Hepatocyte (in vitro differentiated cells): ENCODE results near the gene NAA11. TPM values are rescaled to one million over a fixed set of nuclear protein-coding genes. Genes with fewer than 3 reads are reported as not detected.

Source experiments
- DNase-seq: peaks from one replicate; pipeline ENCODE4 v3.0.0-alpha.2; 2016; ENCODE audit warnings: low spot score
- H2AFZ ChIP-seq: fragments of 200-600 bp; sonication (generic); 2 replicates; pipeline ENCODE4 v1.6.0; 2016; ENCODE audit warnings: antibody characterized with exemption, mild to moderate bottlenecking
- H3K27ac ChIP-seq: fragments of 200-600 bp; sonication (generic); 2 replicates; pipeline ENCODE4 v1.5.1; 2016; ENCODE audit warnings: mild to moderate bottlenecking
- H3K27me3 ChIP-seq: fragments of 200-600 bp; sonication (generic); 2 replicates; pipeline ENCODE4 v1.6.1; 2016
- H3K36me3 ChIP-seq: fragments of 200-600 bp; sonication (generic); replicated peaks from 2 replicates; pipeline ENCODE4 v1.5.1; 2016; ENCODE audit warnings: low read depth; ENCODE audit not compliant: insufficient read depth
- H3K4me1 ChIP-seq: fragments of 200-600 bp; sonication (generic); 2 replicates; pipeline ENCODE4 v1.5.1; 2016; ENCODE audit warnings: mild to moderate bottlenecking, moderate library complexity; ENCODE audit not compliant: insufficient read depth
- H3K4me2 ChIP-seq: fragments of 200-600 bp; sonication (generic); 2 replicates; pipeline ENCODE4 v1.6.0; 2016
- H3K4me3 ChIP-seq: fragments of 200-600 bp; sonication (generic); 2 replicates; pipeline ENCODE4 v1.5.1; 2016; ENCODE audit warnings: mild to moderate bottlenecking
- H3K79me2 ChIP-seq: fragments of 200-600 bp; sonication (generic); 2 replicates; pipeline ENCODE4 v1.6.0; 2017; ENCODE audit warnings: mild to moderate bottlenecking
- H3K9me2 ChIP-seq: fragments of 200-600 bp; sonication (generic); replicated peaks from 2 replicates; pipeline ENCODE4 v1.6.0; 2017; ENCODE audit warnings: mild to moderate bottlenecking; ENCODE audit not compliant: insufficient read depth
- H3K9me3 ChIP-seq: fragments of 200-600 bp; sonication (generic); 2 replicates; pipeline ENCODE4 v1.5.1; 2016; ENCODE audit warnings: low read depth, mild to moderate bottlenecking
- H4K20me1 ChIP-seq: fragments of 200-600 bp; sonication (generic); 2 replicates; pipeline ENCODE4 v1.6.0; 2016; ENCODE audit warnings: mild to moderate bottlenecking; ENCODE audit not compliant: insufficient read depth, poor library complexity, severe bottlenecking
- EZH2 ChIP-seq: fragments of 200-600 bp; sonication (generic); IDR thresholded peaks from 2 replicates; pipeline ENCODE4 v1.6.1; 2016; ENCODE audit warnings: antibody characterized with exemption, mild to moderate bottlenecking, borderline replicate concordance
- EZH2phosphoT487 ChIP-seq: fragments of 200-600 bp; sonication (generic); IDR thresholded peaks from one replicate; pipeline ENCODE4 v1.6.1; 2018; ENCODE audit warnings: antibody characterized with exemption, mild to moderate bottlenecking, low read depth, moderate library complexity; ENCODE audit not compliant: unreplicated experiment, severe bottlenecking
- whole genome bisulfite sequencing: methylation state at CpG from one replicate; pipeline ENCODE4 v1.1.6; 2016; ENCODE audit warnings: low lambda C conversion rate; ENCODE audit errors: missing lambda C conversion rate; 5-methylcytosine and 5-hydroxymethylcytosine counted together
- polyA plus RNA-seq: library from polyadenylated mRNA; unstranded; fragments of >200 nt; fragmentation: Nextera tagmentation; extraction: Ambion mirVana; gene quantifications from 2 replicates; pipeline ENCODE4 v1.2.1, GENCODE V29; 2016
- total RNA-seq: library from RNA; depleted of rRNA; stranded (reverse); fragments of >200 nt; gene quantifications from 2 replicates; pipeline ENCODE4 v1.2.3, GENCODE V29; 2014
- TF ChIP-seq, protein P1 (sequence below): fragments of 200-600 bp; sonication (generic); IDR thresholded peaks from 2 replicates; pipeline ENCODE4 v1.5.1; 2016; ENCODE audit warnings: antibody characterized with exemption, mild to moderate bottlenecking; ENCODE audit not compliant: poor library complexity

The NAA11 gene
- total and polyA plus RNA-seq, 2 experiments from 2014 or later, result not detected

DNA sequence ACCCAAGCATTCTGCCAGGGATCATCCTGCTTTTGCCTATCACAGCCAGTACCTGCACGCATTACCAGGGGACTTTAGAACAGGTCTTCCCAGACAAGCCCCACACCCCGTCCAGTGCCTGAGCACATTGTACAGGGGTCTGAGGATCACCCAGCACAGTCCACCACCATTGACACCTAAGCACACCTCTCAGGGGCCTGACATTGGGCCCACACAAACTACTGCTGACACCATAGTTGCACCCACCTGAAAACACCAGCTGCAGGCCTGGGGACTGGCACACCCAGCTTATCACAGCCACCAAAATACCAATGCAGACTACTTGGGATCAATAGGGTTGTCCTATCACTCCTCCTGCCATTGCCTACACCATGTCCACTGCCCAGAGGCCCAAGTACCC, 14.7 kb upstream of the NAA11 start:
- Histone ChIP-seq H3K36me3 (no peaks in the 10 kb centered on the region), H2AFZ (no peak overlapping the region), H4K20me1 (no peaks in the 10 kb centered on the region), H3K27ac (no peak overlapping the region), H3K4me3 (no peak overlapping the region), H3K9me2 (no peaks in the 10 kb centered on the region), H3K79me2 (no peaks in the 10 kb centered on the region), H3K4me2 (no peak overlapping the region), H3K9me3 (no peaks in the 10 kb centered on the region), H3K27me3 (no peaks in the 10 kb centered on the region), H3K4me1 (no peaks in the 10 kb centered on the region)
- TF ChIP-seq EZH2, result no peak
- TF ChIP-seq EZH2phosphoT487, result no peak
- TF ChIP-seq, protein P1, sequence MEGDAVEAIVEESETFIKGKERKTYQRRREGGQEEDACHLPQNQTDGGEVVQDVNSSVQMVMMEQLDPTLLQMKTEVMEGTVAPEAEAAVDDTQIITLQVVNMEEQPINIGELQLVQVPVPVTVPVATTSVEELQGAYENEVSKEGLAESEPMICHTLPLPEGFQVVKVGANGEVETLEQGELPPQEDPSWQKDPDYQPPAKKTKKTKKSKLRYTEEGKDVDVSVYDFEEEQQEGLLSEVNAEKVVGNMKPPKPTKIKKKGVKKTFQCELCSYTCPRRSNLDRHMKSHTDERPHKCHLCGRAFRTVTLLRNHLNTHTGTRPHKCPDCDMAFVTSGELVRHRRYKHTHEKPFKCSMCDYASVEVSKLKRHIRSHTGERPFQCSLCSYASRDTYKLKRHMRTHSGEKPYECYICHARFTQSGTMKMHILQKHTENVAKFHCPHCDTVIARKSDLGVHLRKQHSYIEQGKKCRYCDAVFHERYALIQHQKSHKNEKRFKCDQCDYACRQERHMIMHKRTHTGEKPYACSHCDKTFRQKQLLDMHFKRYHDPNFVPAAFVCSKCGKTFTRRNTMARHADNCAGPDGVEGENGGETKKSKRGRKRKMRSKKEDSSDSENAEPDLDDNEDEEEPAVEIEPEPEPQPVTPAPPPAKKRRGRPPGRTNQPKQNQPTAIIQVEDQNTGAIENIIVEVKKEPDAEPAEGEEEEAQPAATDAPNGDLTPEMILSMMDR, result no peak
- DNase-seq, result no peak
- 97% methylated on average over 2 of the region's 2 CpGs for WGBS

DNA sequence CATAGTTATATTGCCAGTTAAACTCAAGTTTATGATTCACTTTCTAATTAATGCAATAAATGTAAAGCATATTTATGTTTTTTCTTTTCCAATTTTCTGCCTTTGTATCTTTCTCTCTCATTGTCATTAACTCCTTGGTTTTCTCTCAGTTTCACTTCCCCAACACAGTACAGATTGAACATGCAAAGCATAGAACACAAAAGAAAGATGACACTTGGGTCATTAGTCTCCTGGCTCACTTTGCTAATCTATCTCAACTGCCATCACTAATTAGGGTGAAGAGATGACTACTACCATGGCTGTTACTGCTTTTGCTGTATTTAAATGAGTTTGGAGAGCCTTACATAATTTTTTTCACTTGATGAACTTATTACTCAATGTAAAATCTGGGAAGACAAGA, 12.3 kb upstream of the NAA11 start:
- no peak overlapping the region for H2AFZ ChIP-seq
- no peaks in the 10 kb centered on the region for H3K27me3 ChIP-seq
- no peak overlapping the region for H3K4me2 ChIP-seq
- H3K9me3 ChIP-seq, result no peaks in the 10 kb centered on the region
- no peaks in the 10 kb centered on the region for H3K4me1 ChIP-seq
- H4K20me1 ChIP-seq, result no peaks in the 10 kb centered on the region
- no peaks in the 10 kb centered on the region for H3K36me3 ChIP-seq
- no peaks in the 10 kb centered on the region for H3K79me2 ChIP-seq
- no peak overlapping the region for H3K4me3 ChIP-seq
- H3K9me2 ChIP-seq, result no peaks in the 10 kb centered on the region
- TF ChIP-seq EZH2phosphoT487 (no peak), EZH2 (no peak)
- TF ChIP-seq, protein P1, result no peak
- no peak for DNase-seq
- no peak overlapping the region for H3K27ac ChIP-seq

DNA sequence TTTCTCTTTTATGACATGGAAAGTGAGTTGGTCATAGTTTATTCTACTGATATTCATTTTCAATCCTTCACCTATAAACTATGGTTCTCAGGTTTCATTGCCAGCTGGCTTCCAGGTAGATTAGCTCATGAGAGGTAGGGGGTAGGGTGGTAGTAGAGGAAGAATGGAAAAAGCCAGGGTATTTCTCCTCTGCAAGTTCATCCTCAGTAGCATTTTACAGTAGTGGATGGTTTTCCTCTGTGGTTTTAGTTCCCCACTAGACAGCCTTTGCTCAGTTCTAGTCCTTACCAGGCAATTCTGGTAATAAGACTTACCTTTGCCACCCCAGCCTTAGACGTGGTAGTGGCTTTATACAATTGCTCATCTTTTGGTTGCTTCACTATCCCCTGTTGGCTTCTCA, 8.9 kb upstream of the NAA11 start:
- TF ChIP-seq EZH2, result no peak
- TF ChIP-seq EZH2phosphoT487, result no peak
- TF ChIP-seq, protein P1, result no peak
- H3K27me3 ChIP-seq, result no peaks in the 10 kb centered on the region
- H3K4me1 ChIP-seq, result no peaks in the 10 kb centered on the region
- no peak overlapping the region for H2AFZ ChIP-seq
- H3K9me3 ChIP-seq, result no peaks in the 10 kb centered on the region
- 79% methylated on average over 1 of the region's 1 CpG for WGBS
- no peaks in the 10 kb centered on the region for H3K36me3 ChIP-seq
- H3K4me2 ChIP-seq, result no peak overlapping the region
- no peaks in the 10 kb centered on the region for H3K79me2 ChIP-seq
- H4K20me1 ChIP-seq, result no peaks in the 10 kb centered on the region
- no peak for DNase-seq
- H3K27ac ChIP-seq, result no peak overlapping the region
- no peaks in the 10 kb centered on the region for H3K9me2 ChIP-seq
- no peak overlapping the region for H3K4me3 ChIP-seq

DNA sequence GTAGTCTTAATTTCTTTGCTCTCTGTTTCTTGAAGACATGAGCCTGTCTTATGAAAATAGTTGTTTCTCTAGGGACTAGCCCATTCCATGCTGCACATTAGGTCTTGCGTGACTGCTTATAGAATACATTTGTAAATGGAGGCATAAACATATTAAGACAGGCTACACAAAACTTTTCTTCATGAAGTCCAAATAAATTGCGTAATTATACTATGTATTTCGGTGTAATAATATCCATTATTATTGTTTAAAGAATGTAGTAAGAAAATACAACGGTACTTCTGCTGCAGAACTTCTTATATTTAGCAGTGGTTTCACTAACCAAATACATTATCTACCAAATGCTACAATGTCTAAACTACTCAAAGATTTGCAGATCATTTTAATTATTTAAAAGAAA, 8.5 kb upstream of the NAA11 start:
- Histone ChIP-seq H3K4me3 (no peak overlapping the region), H3K4me2 (no peak overlapping the region), H3K79me2 (no peaks in the 10 kb centered on the region), H3K9me2 (no peaks in the 10 kb centered on the region), H2AFZ (no peak overlapping the region), H3K27ac (no peak overlapping the region), H3K27me3 (no peaks in the 10 kb centered on the region), H3K4me1 (no peaks in the 10 kb centered on the region), H3K9me3 (no peaks in the 10 kb centered on the region), H3K36me3 (no peaks in the 10 kb centered on the region), H4K20me1 (no peaks in the 10 kb centered on the region)
- WGBS, result 83% methylated on average over 4 of the region's 4 CpGs
- no peak for TF ChIP-seq EZH2phosphoT487
- TF ChIP-seq, protein P1, result no peak
- no peak for TF ChIP-seq EZH2
- no peak for DNase-seq
